Central memory CD8-positive, alpha-beta T cell (primary cell): ENCODE data around the gene GRM4.

Experiments
- ATAC-seq: fragments of 150-1000 bp; cut with Tn5 transposase; replicated peaks from 2 replicates; pipeline ENCODE4 v1.10.0; 2022; ENCODE audit warnings: mild to moderate bottlenecking, moderate FRiP score, moderate number of reproducible peaks; ENCODE audit not compliant: poor library complexity, severe bottlenecking; ENCODE audit errors: extremely low read depth
- DNase-seq, 2 donors: peaks; one replicate each; pipeline ENCODE4 v3.0.0; 2021; ENCODE audit warnings: low spot score in 2 of 2
- H3K27ac Mint-ChIP-seq: one replicate; pipeline ENCODE4 v1.8.0; 2022; ENCODE audit warnings: low read depth, mild to moderate bottlenecking, moderate library complexity, mixed read lengths
- H3K27me3 Mint-ChIP-seq: one replicate; pipeline ENCODE4 v1.8.0; 2022; ENCODE audit warnings: mixed read lengths
- H3K36me3 Mint-ChIP-seq: one replicate; pipeline ENCODE4 v1.8.0; 2022; ENCODE audit warnings: mild to moderate bottlenecking, moderate library complexity, mixed read lengths; ENCODE audit not compliant: insufficient read depth
- H3K4me1 Mint-ChIP-seq: one replicate; pipeline ENCODE4 v1.8.0; 2022; ENCODE audit warnings: mixed read lengths
- H3K4me3 Mint-ChIP-seq: one replicate; pipeline ENCODE4 v1.8.0; 2022; ENCODE audit warnings: mild to moderate bottlenecking, moderate library complexity, mixed read lengths
- H3K9me3 Mint-ChIP-seq: one replicate; pipeline ENCODE4 v1.8.0; 2022; ENCODE audit warnings: mixed read lengths

GRM4 gene

GRCh38 chr6:34129753-34130152 lies 16.1 kb downstream of the GRM4 start:
- Mint-ChIP-seq H3K4me1 (peaks cover 12% of the 10 kb centered on the region), H3K27me3 (peaks cover 53% of the 10 kb centered on the region), H3K36me3 (no peaks in the 10 kb centered on the region), H3K4me3 (no peak overlapping the region), H3K9me3 (no peaks in the 10 kb centered on the region), H3K27ac (no peak overlapping the region)
- no peak for DNase-seq
- ATAC-seq = no peak

GRCh38 chr6:34128045-34128444 lies 17.8 kb downstream of the GRM4 start:
- H3K4me3 Mint-ChIP-seq = no peak overlapping the region
- H3K27me3 Mint-ChIP-seq = peaks cover 52% of the 10 kb centered on the region
- H3K4me1 Mint-ChIP-seq = peaks cover 12% of the 10 kb centered on the region
- DNase-seq (no peak), ATAC-seq (no peak)
- H3K36me3 Mint-ChIP-seq = no peaks in the 10 kb centered on the region
- no peak overlapping the region for H3K27ac Mint-ChIP-seq
- H3K9me3 Mint-ChIP-seq = no peaks in the 10 kb centered on the region

DNA sequence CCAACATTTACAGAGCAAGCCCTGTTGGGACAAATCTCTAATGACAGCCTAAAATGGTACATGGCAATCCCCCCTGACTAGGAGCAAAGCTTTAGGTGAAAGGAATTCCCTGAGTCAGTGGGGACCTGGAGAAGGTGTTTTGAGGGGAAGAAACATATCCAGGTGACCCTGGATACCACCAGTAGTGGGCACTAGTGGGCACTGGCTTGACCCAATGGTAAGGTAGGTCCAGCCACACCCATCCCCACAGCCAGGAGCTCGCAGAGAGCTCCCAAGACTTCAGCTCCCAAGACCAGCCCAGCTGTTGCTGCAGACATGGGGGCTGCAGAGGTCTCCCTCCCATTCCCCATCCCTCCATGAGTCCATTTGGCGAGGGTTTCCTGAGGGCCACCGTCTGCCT lies 19.5 kb downstream of the GRM4 start:
- H3K4me3 Mint-ChIP-seq = no peak overlapping the region
- peaks cover 49% of the 10 kb centered on the region for H3K27me3 Mint-ChIP-seq
- H3K27ac Mint-ChIP-seq = no peak overlapping the region
- no peak for DNase-seq
- no peaks in the 10 kb centered on the region for H3K4me1 Mint-ChIP-seq
- no peak for ATAC-seq
- no peaks in the 10 kb centered on the region for H3K9me3 Mint-ChIP-seq
- no peaks in the 10 kb centered on the region for H3K36me3 Mint-ChIP-seq

GRCh38 chr6:34125939-34126338 lies 19.9 kb downstream of the GRM4 start:
- Mint-ChIP-seq H3K4me3 (no peak overlapping the region), H3K27ac (no peak overlapping the region), H3K9me3 (no peaks in the 10 kb centered on the region), H3K27me3 (peaks cover 49% of the 10 kb centered on the region), H3K36me3 (no peaks in the 10 kb centered on the region), H3K4me1 (peaks cover 3% of the 10 kb centered on the region)
- DNase-seq (no peak), ATAC-seq (no peak)

DNA sequence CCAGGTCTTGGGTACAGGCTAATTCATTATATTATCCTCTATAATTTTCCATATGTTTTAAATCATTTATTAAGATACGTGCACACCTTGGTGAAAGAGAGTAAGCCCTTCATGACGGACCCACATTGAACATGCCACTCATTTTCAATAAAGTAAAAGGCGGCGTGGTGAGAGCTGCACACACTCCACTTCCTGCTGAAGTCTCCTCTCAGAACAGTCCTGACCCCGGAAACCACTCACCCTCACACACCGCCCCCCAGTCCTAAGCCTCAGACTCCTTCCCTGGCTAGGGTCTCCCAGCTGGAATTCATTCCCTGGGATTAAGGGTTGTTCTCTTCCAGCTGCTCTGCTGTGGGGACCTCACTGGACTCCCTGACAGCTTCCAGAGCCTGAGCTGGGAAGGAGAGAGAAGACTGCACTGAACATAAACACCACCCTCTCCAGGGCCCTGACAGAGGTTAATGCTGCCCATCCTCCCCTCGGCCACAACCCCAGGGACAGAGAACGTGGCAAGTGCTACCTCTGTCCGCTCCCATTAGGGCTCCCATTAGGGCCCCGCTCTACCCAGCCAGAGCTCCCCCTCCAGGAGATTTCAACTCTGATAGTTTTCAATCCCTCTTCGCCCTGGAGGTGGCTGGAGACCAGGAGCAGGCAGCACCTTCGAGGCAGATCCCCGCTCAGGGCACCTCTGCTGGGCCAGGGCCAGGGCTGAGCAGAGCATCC lies 24.8 kb downstream of the GRM4 start:
- Mint-ChIP-seq H3K27me3 (peaks cover 62% of the 10 kb centered on the region), H3K9me3 (no peaks in the 10 kb centered on the region), H3K36me3 (no peaks in the 10 kb centered on the region), H3K27ac (no peak overlapping the region), H3K4me1 (peaks cover 5% of the 10 kb centered on the region), H3K4me3 (no peak overlapping the region)
- DNase-seq (no peak), ATAC-seq (no peak)

GRCh38 chr6:34115915-34116314 lies 30.0 kb downstream of the GRM4 start:
- Mint-ChIP-seq H3K36me3 (peaks cover 4% of the 10 kb centered on the region), H3K4me1 (peaks cover 1% of the 10 kb centered on the region), H3K9me3 (no peaks in the 10 kb centered on the region), H3K27ac (no peak overlapping the region), H3K27me3 (peaks cover 74% of the 10 kb centered on the region), H3K4me3 (no peak overlapping the region)
- no peak for ATAC-seq
- DNase-seq = no peak

DNA sequence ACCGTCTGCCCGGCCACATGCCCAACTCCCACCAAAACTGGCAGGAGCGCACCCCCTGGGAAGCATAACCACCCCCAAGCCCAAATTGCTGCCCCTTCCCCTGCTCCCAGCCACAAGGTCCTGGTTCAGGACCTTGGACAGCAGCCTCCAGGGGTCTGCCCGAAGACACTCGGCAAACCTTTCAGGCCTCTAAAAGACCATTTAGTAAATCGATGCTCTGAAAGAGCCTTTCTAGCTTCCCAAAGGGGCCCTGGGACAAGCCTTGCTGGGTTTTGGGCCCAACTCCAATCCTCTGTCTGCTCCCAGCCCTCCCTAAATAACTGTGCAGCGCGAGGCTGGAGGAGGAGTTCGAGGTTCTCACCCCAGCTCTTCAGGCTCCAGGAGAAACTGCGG lies 30.5 kb downstream of the GRM4 start:
- Mint-ChIP-seq H3K9me3 (no peaks in the 10 kb centered on the region), H3K27me3 (peaks cover 74% of the 10 kb centered on the region), H3K4me3 (no peak overlapping the region), H3K4me1 (no peaks in the 10 kb centered on the region), H3K27ac (no peak overlapping the region), H3K36me3 (peaks cover 4% of the 10 kb centered on the region)
- no peak for ATAC-seq
- DNase-seq = no peak

GRCh38 chr6:34114695-34115402 lies 31.0 kb downstream of the GRM4 start:
- no peak overlapping the region for H3K4me3 Mint-ChIP-seq
- peaks cover 4% of the 10 kb centered on the region for H3K36me3 Mint-ChIP-seq
- H3K27ac Mint-ChIP-seq = no peak overlapping the region
- DNase-seq = no peak
- no peak for ATAC-seq
- no peaks in the 10 kb centered on the region for H3K4me1 Mint-ChIP-seq
- H3K27me3 Mint-ChIP-seq = peaks cover 74% of the 10 kb centered on the region
- no peaks in the 10 kb centered on the region for H3K9me3 Mint-ChIP-seq

GRCh38 chr6:34113532-34113931 lies 32.4 kb downstream of the GRM4 start:
- no peak overlapping the region for H3K4me3 Mint-ChIP-seq
- ATAC-seq (no peak), DNase-seq (no peak)
- H3K27me3 Mint-ChIP-seq = peaks cover 80% of the 10 kb centered on the region
- H3K27ac Mint-ChIP-seq = no peak overlapping the region
- no peaks in the 10 kb centered on the region for H3K9me3 Mint-ChIP-seq
- no peaks in the 10 kb centered on the region for H3K4me1 Mint-ChIP-seq
- H3K36me3 Mint-ChIP-seq = peaks cover 4% of the 10 kb centered on the region

GRCh38 chr6:34112126-34112525 lies 33.8 kb downstream of the GRM4 start:
- H3K9me3 Mint-ChIP-seq = no peaks in the 10 kb centered on the region
- no peak overlapping the region for H3K27ac Mint-ChIP-seq
- peaks cover 4% of the 10 kb centered on the region for H3K36me3 Mint-ChIP-seq
- peaks cover 94% of the 10 kb centered on the region for H3K27me3 Mint-ChIP-seq
- DNase-seq = no peak
- ATAC-seq = no peak
- H3K4me1 Mint-ChIP-seq = no peaks in the 10 kb centered on the region
- H3K4me3 Mint-ChIP-seq = no peak overlapping the region

- peaks cover 3% of the 10 kb centered on the region for H3K36me3 Mint-ChIP-seq
- DNase-seq (no peak), ATAC-seq (no peak)
- no peak overlapping the region for H3K27ac Mint-ChIP-seq
- H3K4me1 Mint-ChIP-seq = no peaks in the 10 kb centered on the region
- peaks cover 96% of the 10 kb centered on the region for H3K27me3 Mint-ChIP-seq
- no peaks in the 10 kb centered on the region for H3K9me3 Mint-ChIP-seq
- no peak overlapping the region for H3K4me3 Mint-ChIP-seq
Measured at GRCh38 chr6:34110610-34111009, 35.3 kb downstream of the GRM4 start.

- Mint-ChIP-seq H3K9me3 (no peaks in the 10 kb centered on the region), H3K27ac (no peak overlapping the region), H3K27me3 (peaks cover 94% of the 10 kb centered on the region), H3K4me1 (no peaks in the 10 kb centered on the region), H3K4me3 (no peak overlapping the region), H3K36me3 (no peaks in the 10 kb centered on the region)
- DNase-seq (no peak), ATAC-seq (no peak)
Measured at GRCh38 chr6:34108176-34108575, 37.7 kb downstream of the GRM4 start.

- no peak for DNase-seq
- H3K4me3 Mint-ChIP-seq = no peak overlapping the region
- H3K36me3 Mint-ChIP-seq = no peaks in the 10 kb centered on the region
- H3K27ac Mint-ChIP-seq = no peak overlapping the region
- H3K27me3 Mint-ChIP-seq = peaks cover 94% of the 10 kb centered on the region
- ATAC-seq = no peak
- no peaks in the 10 kb centered on the region for H3K4me1 Mint-ChIP-seq
- no peaks in the 10 kb centered on the region for H3K9me3 Mint-ChIP-seq
Measured at GRCh38 chr6:34106900-34107299, 39.0 kb downstream of the GRM4 start.
